DOHH2 (cell line): ENCODE data around the gene TPCN2.

Experiments used
- H3F3A ChIP-seq: fragments of 200-600 bp; sonication (generic), shearing (Covaris generic); 2 replicates; pipeline ENCODE4 v1.6.0; 2016; ENCODE audit warnings: antibody characterized with exemption, mild to moderate bottlenecking; ENCODE audit not compliant: control insufficient read depth, insufficient read depth
- H3K27ac ChIP-seq: fragments of 200-600 bp; sonication (generic); 2 replicates; pipeline ENCODE4 v1.5.1; 2014; ENCODE audit warnings: low read depth, mild to moderate bottlenecking, low read length, moderate library complexity
- H3K27me3 ChIP-seq: fragments of 200-600 bp; sonication (generic); 2 replicates; pipeline ENCODE4 v1.6.1; 2014; ENCODE audit warnings: mild to moderate bottlenecking, low read length, mixed read lengths; ENCODE audit not compliant: control insufficient read depth
- H3K36me3 ChIP-seq: fragments of 200-600 bp; sonication (generic); 2 replicates; pipeline ENCODE4 v1.6.1; 2014; ENCODE audit warnings: mild to moderate bottlenecking, low read length, moderate library complexity, mixed read lengths; ENCODE audit not compliant: control insufficient read depth
- H3K4me1 ChIP-seq: fragments of 200-600 bp; sonication (generic); 2 replicates; pipeline ENCODE4 v1.6.1; 2014; ENCODE audit warnings: mild to moderate bottlenecking, low read length, mixed read lengths; ENCODE audit not compliant: control insufficient read depth
- H3K4me2 ChIP-seq: fragments of 200-600 bp; sonication (generic); 2 replicates; pipeline ENCODE4 v1.6.0; 2014; ENCODE audit warnings: mild to moderate bottlenecking, low read length, moderate library complexity
- H3K4me3 ChIP-seq: fragments of 200-600 bp; sonication (generic); 2 replicates; pipeline ENCODE4 v1.5.1; 2014; ENCODE audit warnings: mild to moderate bottlenecking, low read length, mixed read lengths
- H3K79me2 ChIP-seq: fragments of 200-600 bp; sonication (generic); 2 replicates; pipeline ENCODE4 v1.6.1; 2014; ENCODE audit warnings: mild to moderate bottlenecking, low read length, mixed read lengths; ENCODE audit not compliant: control insufficient read depth
- H3K9me2 ChIP-seq: fragments of 200-600 bp; sonication (generic); replicated peaks from 2 replicates; pipeline ENCODE4 v1.6.1; 2014; ENCODE audit warnings: mild to moderate bottlenecking, low read length, mixed read lengths; ENCODE audit not compliant: control insufficient read depth
- H3K9me3 ChIP-seq: fragments of 200-600 bp; sonication (generic); 2 replicates; pipeline ENCODE4 v1.6.1; 2014; ENCODE audit warnings: antibody characterized with exemption, low read length, mixed read lengths; ENCODE audit not compliant: control insufficient read depth, insufficient read depth
- H4K20me1 ChIP-seq: fragments of 200-600 bp; sonication (generic); 2 replicates; pipeline ENCODE4 v1.6.0; 2014; ENCODE audit warnings: low read depth, mild to moderate bottlenecking, antibody characterized with exemption, low read length, moderate library complexity; ENCODE audit not compliant: control insufficient read depth, insufficient read depth
- EZH2phosphoT487 ChIP-seq: fragments of 200-600 bp; sonication (generic); IDR thresholded peaks from 2 replicates; pipeline ENCODE4 v1.6.1; 2017; ENCODE audit warnings: borderline replicate concordance, mild to moderate bottlenecking, antibody characterized with exemption, low read length, moderate library complexity, mixed read lengths
- TF ChIP-seq, protein P1 (sequence below): fragments of 200-600 bp; sonication (generic); IDR thresholded peaks from one replicate; pipeline ENCODE4 v1.5.1; 2014; ENCODE audit warnings: antibody characterized with exemption, mild to moderate bottlenecking, low read depth, low read length; ENCODE audit not compliant: poor library complexity, severe bottlenecking

The TPCN2 gene

DNA sequence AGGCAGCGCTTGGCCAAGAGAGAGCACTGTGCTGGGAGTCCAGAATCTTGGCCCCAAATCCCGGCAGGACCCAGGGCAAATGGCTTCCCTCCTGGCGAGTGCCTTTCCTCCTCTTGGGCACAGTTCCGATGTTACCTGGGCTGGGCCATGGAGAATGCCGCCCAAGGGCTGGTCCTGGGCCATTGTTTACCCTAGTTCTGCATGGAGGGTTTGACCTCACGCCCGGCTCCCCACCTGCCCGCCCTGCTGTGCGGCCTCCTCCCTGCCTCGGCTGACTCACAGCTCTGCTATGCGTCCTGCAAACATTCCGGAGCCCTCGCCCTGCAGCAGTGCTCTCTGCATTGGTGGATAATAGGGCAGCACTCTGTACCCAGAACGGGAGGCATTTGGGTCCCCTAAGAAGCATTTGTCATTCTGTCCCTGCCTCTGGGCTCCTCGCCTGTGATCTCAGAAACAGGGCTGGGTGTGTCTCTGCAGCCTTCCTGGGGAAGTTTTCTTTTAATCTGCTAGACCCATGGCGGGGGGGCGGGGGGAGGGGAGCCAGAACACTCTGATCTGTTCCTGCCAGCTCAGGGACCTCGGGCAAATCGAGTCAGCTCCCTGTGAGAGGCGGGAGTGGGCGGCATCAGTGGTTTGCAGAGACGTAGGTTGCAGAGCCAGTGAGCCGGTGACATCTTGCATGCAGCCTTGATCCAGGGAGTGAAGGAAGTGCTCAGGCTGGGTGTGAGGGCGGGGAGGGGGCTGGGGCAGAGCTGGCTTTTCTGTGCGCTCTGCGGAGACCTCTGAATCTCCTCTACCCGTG, 74.1 kb downstream of the TPCN2 start:
- Histone ChIP-seq H3K4me2 (no peak overlapping the region), H3F3A (no peaks in the 10 kb centered on the region), H3K9me3 (peaks cover 1% of the 10 kb centered on the region; the same call in 1 of the 2 replicates), H3K36me3 (no peaks in the 10 kb centered on the region), H3K79me2 (no peaks in the 10 kb centered on the region), H3K9me2 (no peaks in the 10 kb centered on the region), H3K4me1 (no peaks in the 10 kb centered on the region), H3K4me3 (no peak overlapping the region), H4K20me1 (no peaks in the 10 kb centered on the region), H3K27me3 (peaks cover 5% of the 10 kb centered on the region; the same call in 1 of the 2 replicates), H3K27ac (no peak overlapping the region)
- TF ChIP-seq, protein P1, sequence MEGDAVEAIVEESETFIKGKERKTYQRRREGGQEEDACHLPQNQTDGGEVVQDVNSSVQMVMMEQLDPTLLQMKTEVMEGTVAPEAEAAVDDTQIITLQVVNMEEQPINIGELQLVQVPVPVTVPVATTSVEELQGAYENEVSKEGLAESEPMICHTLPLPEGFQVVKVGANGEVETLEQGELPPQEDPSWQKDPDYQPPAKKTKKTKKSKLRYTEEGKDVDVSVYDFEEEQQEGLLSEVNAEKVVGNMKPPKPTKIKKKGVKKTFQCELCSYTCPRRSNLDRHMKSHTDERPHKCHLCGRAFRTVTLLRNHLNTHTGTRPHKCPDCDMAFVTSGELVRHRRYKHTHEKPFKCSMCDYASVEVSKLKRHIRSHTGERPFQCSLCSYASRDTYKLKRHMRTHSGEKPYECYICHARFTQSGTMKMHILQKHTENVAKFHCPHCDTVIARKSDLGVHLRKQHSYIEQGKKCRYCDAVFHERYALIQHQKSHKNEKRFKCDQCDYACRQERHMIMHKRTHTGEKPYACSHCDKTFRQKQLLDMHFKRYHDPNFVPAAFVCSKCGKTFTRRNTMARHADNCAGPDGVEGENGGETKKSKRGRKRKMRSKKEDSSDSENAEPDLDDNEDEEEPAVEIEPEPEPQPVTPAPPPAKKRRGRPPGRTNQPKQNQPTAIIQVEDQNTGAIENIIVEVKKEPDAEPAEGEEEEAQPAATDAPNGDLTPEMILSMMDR, result no peak
- no peak for TF ChIP-seq EZH2phosphoT487

DNA sequence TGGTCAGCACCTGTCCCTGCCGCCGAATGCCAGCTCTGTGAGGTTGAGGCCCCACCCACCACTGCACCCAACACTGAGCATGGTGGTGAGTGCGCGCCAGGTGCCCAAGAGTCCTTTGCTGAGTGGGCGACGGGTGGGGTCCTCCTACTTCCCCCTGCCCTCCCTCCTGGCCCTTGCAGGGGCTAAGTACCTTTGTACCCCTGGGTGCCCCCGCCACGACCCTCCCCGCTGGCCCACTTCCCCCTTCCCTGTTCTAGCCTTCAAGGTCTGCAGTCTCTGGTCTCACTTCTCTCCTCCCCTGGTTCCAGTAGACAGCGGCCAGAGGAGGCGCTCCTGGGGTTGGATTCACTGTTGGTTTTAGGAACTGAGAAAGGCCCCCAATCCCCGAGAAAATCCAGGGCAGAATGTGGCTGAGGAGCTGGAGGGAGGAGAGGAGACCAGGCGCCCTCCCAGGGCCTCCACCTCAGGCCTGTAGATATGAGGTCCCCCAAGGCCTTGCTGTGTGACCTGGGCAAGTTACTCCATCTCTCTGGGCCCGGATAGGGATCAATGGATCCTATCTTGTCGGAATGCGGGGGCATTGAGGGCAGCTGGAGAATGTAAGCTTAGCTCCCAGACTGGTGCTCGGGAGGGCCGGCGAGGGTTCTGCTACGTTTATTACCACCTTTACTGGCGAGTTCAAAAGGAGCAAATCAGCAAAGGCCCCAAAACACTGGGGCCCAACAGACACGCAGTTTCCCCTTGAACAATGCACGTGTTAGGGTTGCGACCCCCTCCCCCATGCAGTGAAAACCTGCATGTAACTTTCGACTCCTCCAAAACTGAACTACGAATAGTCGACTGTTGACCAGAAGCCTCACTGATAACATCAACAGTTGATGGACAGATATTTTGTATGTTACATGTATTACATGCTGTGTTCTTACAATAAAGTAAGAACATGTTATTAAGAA, 75.1 kb downstream of the TPCN2 start:
- no peaks in the 10 kb centered on the region for H3K36me3 ChIP-seq
- no peaks in the 10 kb centered on the region for H3K9me2 ChIP-seq
- H3K79me2 ChIP-seq, result no peaks in the 10 kb centered on the region
- H3F3A ChIP-seq, result no peaks in the 10 kb centered on the region
- H3K27ac ChIP-seq, result no peak overlapping the region
- no peak overlapping the region for H3K4me2 ChIP-seq
- peaks cover 5% of the 10 kb centered on the region; the same call in 1 of the 2 replicates for H3K27me3 ChIP-seq
- no peak overlapping the region for H3K4me3 ChIP-seq
- no peaks in the 10 kb centered on the region for H3K4me1 ChIP-seq
- no peaks in the 10 kb centered on the region for H4K20me1 ChIP-seq
- TF ChIP-seq, protein P1, result peak; percentile 15
- no peak for TF ChIP-seq EZH2phosphoT487
- peaks cover 4% of the 10 kb centered on the region; the same call in 1 of the 2 replicates for H3K9me3 ChIP-seq

DNA sequence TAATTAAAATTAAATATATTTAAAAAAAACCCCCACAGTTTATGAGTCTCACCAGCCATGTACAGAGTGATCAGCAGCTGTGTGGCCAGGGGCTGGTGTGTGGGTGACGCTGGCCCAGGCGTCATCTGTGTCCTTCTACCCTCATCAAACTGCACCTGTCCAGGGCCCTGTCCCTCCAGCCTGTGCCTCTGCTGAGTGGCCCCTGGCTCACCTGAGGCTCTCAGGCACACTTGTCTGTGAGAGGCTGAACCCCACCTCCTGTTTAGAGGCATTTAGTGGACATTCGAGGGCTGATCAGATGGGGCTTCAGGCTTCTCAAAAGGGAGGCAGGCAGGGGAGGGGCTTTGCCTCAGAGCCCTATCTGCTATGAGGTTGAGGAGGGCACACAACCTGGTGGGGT, 77.1 kb downstream of the TPCN2 start:
- H3K9me3 ChIP-seq, result peaks cover 4% of the 10 kb centered on the region; the same call in 1 of the 2 replicates
- H3K36me3 ChIP-seq, result no peaks in the 10 kb centered on the region
- TF ChIP-seq EZH2phosphoT487, result no peak
- TF ChIP-seq, protein P1, result no peak
- no peaks in the 10 kb centered on the region for H3K79me2 ChIP-seq
- no peak overlapping the region for H3K27ac ChIP-seq
- H4K20me1 ChIP-seq, result no peaks in the 10 kb centered on the region
- H3K4me1 ChIP-seq, result no peaks in the 10 kb centered on the region
- no peaks in the 10 kb centered on the region for H3K9me2 ChIP-seq
- H3K4me2 ChIP-seq, result no peak overlapping the region
- no peaks in the 10 kb centered on the region for H3F3A ChIP-seq
- no peak overlapping the region for H3K4me3 ChIP-seq
- H3K27me3 ChIP-seq, result peaks cover 5% of the 10 kb centered on the region; the same call in 1 of the 2 replicates
